SK-N-SH treated with all-trans-retinoic acid at 6 μM for 48 hours (cell line): ENCODE measurements around the gene SLMAP.

Experiments used
- ARNTL ChIP-seq: fragments of 450-650 bp; formaldehyde crosslinking; IDR thresholded peaks from 2 replicates; pipeline ENCODE4 v1.5.0; 2020; ENCODE audit warnings: low read depth, mild to moderate bottlenecking, moderate library complexity, borderline replicate concordance
- CREB5 ChIP-seq: fragments of 250-450 bp; sonication (Bioruptor Pico); IDR thresholded peaks from 2 replicates; pipeline ENCODE4 v1.5.1; 2020; ENCODE audit warnings: low read depth, mild to moderate bottlenecking, moderate library complexity
- CSDC2 ChIP-seq: fragments of 250-450 bp; sonication (Bioruptor Pico); IDR thresholded peaks from 2 replicates; pipeline ENCODE4 v1.5.0; 2020; ENCODE audit warnings: mild to moderate bottlenecking, moderate library complexity
- GLIS3 ChIP-seq: fragments of 250-450 bp; sonication (Bioruptor Pico); IDR thresholded peaks from 2 replicates; pipeline ENCODE4 v1.5.0; 2020; ENCODE audit warnings: mild to moderate bottlenecking, moderate library complexity
- ISL1 ChIP-seq: fragments of 250-450 bp; sonication (Bioruptor Pico); IDR thresholded peaks from 2 replicates; pipeline ENCODE4 v2.1.2; 2022; ENCODE audit warnings: mild to moderate bottlenecking, moderate library complexity
- PATZ1 ChIP-seq: fragments of 250-450 bp; sonication (Bioruptor Pico); IDR thresholded peaks from 2 replicates; pipeline ENCODE4 v1.8.0; 2020; ENCODE audit warnings: mild to moderate bottlenecking, moderate library complexity, borderline replicate concordance
- PPARA ChIP-seq: fragments of 250-450 bp; sonication (Bioruptor Pico); IDR thresholded peaks from 2 replicates; pipeline ENCODE4 v1.5.0; 2020; ENCODE audit warnings: mild to moderate bottlenecking, borderline replicate concordance
- TOX ChIP-seq: fragments of 250-450 bp; sonication (Bioruptor Pico); IDR thresholded peaks from 2 replicates; pipeline ENCODE4 v1.8.0; 2021; ENCODE audit warnings: mild to moderate bottlenecking, moderate library complexity, borderline replicate concordance
- TSHZ2 ChIP-seq: fragments of 250-450 bp; sonication (Bioruptor Pico); IDR thresholded peaks from 2 replicates; pipeline ENCODE4 v1.5.0; 2020; ENCODE audit warnings: mild to moderate bottlenecking, moderate library complexity
- ZC3H10 ChIP-seq: fragments of 250-450 bp; sonication (Bioruptor Pico); IDR thresholded peaks from 2 replicates; pipeline ENCODE4 v1.5.1; 2021; ENCODE audit warnings: mild to moderate bottlenecking, moderate library complexity
- ZFP3 ChIP-seq: fragments of 250-450 bp; sonication (Bioruptor Pico); IDR thresholded peaks from 2 replicates; pipeline ENCODE4 v1.5.0; 2020; ENCODE audit warnings: mild to moderate bottlenecking, moderate library complexity
- ZNF8 ChIP-seq: fragments of 450-650 bp; formaldehyde crosslinking; IDR thresholded peaks from 2 replicates; pipeline ENCODE4 v1.5.0; 2020; ENCODE audit warnings: mild to moderate bottlenecking, moderate library complexity

GRCh38 chr3:57735405-57735804 lies 20.7 kb upstream of the SLMAP start:
- TF ChIP-seq ZNF8 (CRISPR knock-in tag) (no peak), GLIS3 (CRISPR knock-in tag) (no peak), ARNTL (no peak), TSHZ2 (CRISPR knock-in tag) (no peak), ZFP3 (CRISPR knock-in tag) (no peak), PPARA (no peak), PATZ1 (CRISPR knock-in tag) (no peak), ZC3H10 (no peak), ISL1 (CRISPR knock-in tag) (no peak), CSDC2 (CRISPR knock-in tag) (no peak), TOX (CRISPR knock-in tag) (no peak), CREB5 (no peak)
